Measurements from ENCODE around the gene CHRM5.
"Not testable (repeated sequence)": the region's sequence is repeated elsewhere in the genome, so short reads cannot be mapped to it uniquely, and the experiment has no call there.

DNA sequence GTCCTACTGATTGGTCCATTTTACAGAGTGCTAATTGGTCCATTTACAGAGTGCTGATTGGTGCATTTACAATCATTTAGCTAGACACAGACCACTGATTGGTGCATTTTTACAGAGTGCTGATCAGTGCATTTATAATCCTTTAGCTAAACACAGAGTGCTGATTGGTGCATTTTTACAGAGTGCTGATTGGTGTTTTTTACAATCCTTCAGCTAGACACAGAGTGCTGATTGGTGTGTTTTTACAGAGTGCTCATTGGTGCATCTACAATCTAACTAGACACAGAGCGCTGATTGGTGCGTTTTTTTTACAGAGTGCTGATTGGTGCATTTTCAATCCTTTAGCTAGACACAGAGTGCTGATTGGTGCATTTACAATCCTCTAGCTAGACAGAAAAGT lies 50.4 kb downstream of the CHRM5 start:
- TF ChIP-seq, protein P1, sequence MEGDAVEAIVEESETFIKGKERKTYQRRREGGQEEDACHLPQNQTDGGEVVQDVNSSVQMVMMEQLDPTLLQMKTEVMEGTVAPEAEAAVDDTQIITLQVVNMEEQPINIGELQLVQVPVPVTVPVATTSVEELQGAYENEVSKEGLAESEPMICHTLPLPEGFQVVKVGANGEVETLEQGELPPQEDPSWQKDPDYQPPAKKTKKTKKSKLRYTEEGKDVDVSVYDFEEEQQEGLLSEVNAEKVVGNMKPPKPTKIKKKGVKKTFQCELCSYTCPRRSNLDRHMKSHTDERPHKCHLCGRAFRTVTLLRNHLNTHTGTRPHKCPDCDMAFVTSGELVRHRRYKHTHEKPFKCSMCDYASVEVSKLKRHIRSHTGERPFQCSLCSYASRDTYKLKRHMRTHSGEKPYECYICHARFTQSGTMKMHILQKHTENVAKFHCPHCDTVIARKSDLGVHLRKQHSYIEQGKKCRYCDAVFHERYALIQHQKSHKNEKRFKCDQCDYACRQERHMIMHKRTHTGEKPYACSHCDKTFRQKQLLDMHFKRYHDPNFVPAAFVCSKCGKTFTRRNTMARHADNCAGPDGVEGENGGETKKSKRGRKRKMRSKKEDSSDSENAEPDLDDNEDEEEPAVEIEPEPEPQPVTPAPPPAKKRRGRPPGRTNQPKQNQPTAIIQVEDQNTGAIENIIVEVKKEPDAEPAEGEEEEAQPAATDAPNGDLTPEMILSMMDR (IDR thresholded peaks at IDR 0.05; ENCODE audit: low read length): not testable (repeated sequence)
- not testable (repeated sequence) for TF ChIP-seq EZH2 (optimal IDR thresholded peaks at IDR 0.05; ENCODE audit: low read depth, low read length); EZH2phosphoT487 (IDR thresholded peaks at IDR 0.05; ENCODE audit: low read length)

Measured in MM.1S (cell line).